Loucy (cell line): ENCODE results near the gene DGAT2.

Experiments used
- EZH2phosphoT487 ChIP-seq: fragments of 200-600 bp; IDR thresholded peaks from 2 replicates; pipeline ENCODE4 v1.6.1; 2018; ENCODE audit warnings: antibody characterized with exemption, mild to moderate bottlenecking, moderate library complexity, borderline replicate concordance
- TF ChIP-seq, protein P1 (sequence below): fragments of 200-600 bp; sonication (generic); conservative IDR thresholded peaks from 2 replicates; pipeline ENCODE4 v1.5.1; 2014; ENCODE audit warnings: mild to moderate bottlenecking, antibody characterized with exemption, low read length

DNA sequence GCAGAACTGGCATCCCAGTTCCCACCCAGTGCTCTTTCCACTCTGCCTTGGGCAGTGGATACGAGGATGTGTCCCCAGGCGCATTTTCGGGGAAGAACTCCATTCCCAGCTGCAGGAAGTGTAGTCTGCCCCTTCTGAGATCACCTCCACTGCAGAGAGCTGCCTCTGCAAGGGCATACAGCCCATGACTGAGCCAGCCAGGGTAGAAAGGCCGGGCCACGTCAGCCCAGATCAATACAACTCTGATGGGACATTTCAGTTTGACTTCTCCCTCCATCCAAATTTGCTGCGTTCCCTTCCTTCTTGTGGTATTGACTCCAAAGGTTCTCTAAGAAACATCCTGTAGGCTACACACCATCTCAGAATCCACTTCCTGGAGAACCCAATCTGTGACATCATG lies 31.3 kb upstream of the DGAT2 start:
- TF ChIP-seq, protein P1, sequence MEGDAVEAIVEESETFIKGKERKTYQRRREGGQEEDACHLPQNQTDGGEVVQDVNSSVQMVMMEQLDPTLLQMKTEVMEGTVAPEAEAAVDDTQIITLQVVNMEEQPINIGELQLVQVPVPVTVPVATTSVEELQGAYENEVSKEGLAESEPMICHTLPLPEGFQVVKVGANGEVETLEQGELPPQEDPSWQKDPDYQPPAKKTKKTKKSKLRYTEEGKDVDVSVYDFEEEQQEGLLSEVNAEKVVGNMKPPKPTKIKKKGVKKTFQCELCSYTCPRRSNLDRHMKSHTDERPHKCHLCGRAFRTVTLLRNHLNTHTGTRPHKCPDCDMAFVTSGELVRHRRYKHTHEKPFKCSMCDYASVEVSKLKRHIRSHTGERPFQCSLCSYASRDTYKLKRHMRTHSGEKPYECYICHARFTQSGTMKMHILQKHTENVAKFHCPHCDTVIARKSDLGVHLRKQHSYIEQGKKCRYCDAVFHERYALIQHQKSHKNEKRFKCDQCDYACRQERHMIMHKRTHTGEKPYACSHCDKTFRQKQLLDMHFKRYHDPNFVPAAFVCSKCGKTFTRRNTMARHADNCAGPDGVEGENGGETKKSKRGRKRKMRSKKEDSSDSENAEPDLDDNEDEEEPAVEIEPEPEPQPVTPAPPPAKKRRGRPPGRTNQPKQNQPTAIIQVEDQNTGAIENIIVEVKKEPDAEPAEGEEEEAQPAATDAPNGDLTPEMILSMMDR: no peak
- TF ChIP-seq EZH2phosphoT487: no peak
